ENCODE measurements around the gene THEMIS.

The THEMIS gene

GRCh38 chr6:127914240-127914639 is 13.4 kb upstream of the THEMIS start:
- Histone ChIP-seq H3K4me2 (ENCODE audit: low read length) (no peak overlapping the region), H3K56ac (ENCODE audit: low read length) (no peak overlapping the region), H3K18ac (ENCODE audit: low read length) (no peak overlapping the region), H4K8ac (ENCODE audit: low read depth, low read length) (no peak overlapping the region), H3K23ac (ENCODE audit: low read length) (no peak overlapping the region), H2BK5ac (ENCODE audit: low read length) (no peak overlapping the region), H2BK15ac (replicated peaks; ENCODE audit: low read depth) (no peak overlapping the region), H3K36me3 (ENCODE audit: control insufficient read depth, insufficient read depth, low read length) (no peaks in the 10 kb centered on the region), H3K27me3 (ENCODE audit: insufficient read depth, low read length, poor library complexity) (no peaks in the 10 kb centered on the region), H2AK5ac (ENCODE audit: low read length) (no peak overlapping the region), H3K4me3 (ENCODE audit: low read length) (no peak overlapping the region), H3K4ac (ENCODE audit: low read depth, low read length) (no peak overlapping the region), H2BK120ac (ENCODE audit: low read depth, low read length) (no peak overlapping the region), H4K5ac (ENCODE audit: low read length) (no peak overlapping the region), H3K4me1 (ENCODE audit: control insufficient read depth, low read depth, low read length) (no peaks in the 10 kb centered on the region), H3K9ac (ENCODE audit: low read length) (no peak overlapping the region), H3K27ac (ENCODE audit: low read depth, low read length) (no peak overlapping the region), H3K79me1 (ENCODE audit: low read length) (no peaks in the 10 kb centered on the region), H3K79me2 (ENCODE audit: control insufficient read depth, insufficient read depth, low read length) (no peaks in the 10 kb centered on the region)
- no CpG with 5 or more reads among the region's 3 CpGs for WGBS (ENCODE audit: extremely low coverage, insufficient coverage, low lambda C conversion rate)
- DNase-seq, result no peak

GRCh38 chr6:127912914-127913313 is 12.1 kb upstream of the THEMIS start:
- no CpG with 5 or more reads among the region's 3 CpGs for WGBS (ENCODE audit: extremely low coverage, insufficient coverage, low lambda C conversion rate)
- no peak overlapping the region for H3K18ac ChIP-seq (ENCODE audit: low read length)
- H3K79me1 ChIP-seq (ENCODE audit: low read length), result no peaks in the 10 kb centered on the region
- H2BK120ac ChIP-seq (ENCODE audit: low read depth, low read length), result no peak overlapping the region
- no peak overlapping the region for H4K8ac ChIP-seq (ENCODE audit: low read depth, low read length)
- no peaks in the 10 kb centered on the region for H3K36me3 ChIP-seq (ENCODE audit: control insufficient read depth, insufficient read depth, low read length)
- H3K56ac ChIP-seq (ENCODE audit: low read length), result no peak overlapping the region
- no peak overlapping the region for H2AK5ac ChIP-seq (ENCODE audit: low read length)
- H2BK5ac ChIP-seq (ENCODE audit: low read length), result no peak overlapping the region
- no peak overlapping the region for H3K27ac ChIP-seq (ENCODE audit: low read depth, low read length)
- H3K23ac ChIP-seq (ENCODE audit: low read length), result no peak overlapping the region
- H3K4me3 ChIP-seq (ENCODE audit: low read length), result no peak overlapping the region
- H3K4me1 ChIP-seq (ENCODE audit: control insufficient read depth, low read depth, low read length), result no peaks in the 10 kb centered on the region
- DNase-seq, result no peak
- no peak overlapping the region for H2BK15ac ChIP-seq (replicated peaks; ENCODE audit: low read depth)
- no peak overlapping the region for H3K4ac ChIP-seq (ENCODE audit: low read depth, low read length)
- no peak overlapping the region for H3K4me2 ChIP-seq (ENCODE audit: low read length)
- no peaks in the 10 kb centered on the region for H3K79me2 ChIP-seq (ENCODE audit: control insufficient read depth, insufficient read depth, low read length)
- no peak overlapping the region for H4K5ac ChIP-seq (ENCODE audit: low read length)
- H3K9ac ChIP-seq (ENCODE audit: low read length), result no peak overlapping the region
- H3K27me3 ChIP-seq (ENCODE audit: insufficient read depth, low read length, poor library complexity), result no peaks in the 10 kb centered on the region

- Histone ChIP-seq H3K23ac (ENCODE audit: low read length) (peak overlapping the region; percentile 12), H3K36me3 (ENCODE audit: control insufficient read depth, insufficient read depth, low read length) (no peaks in the 10 kb centered on the region), H2BK15ac (replicated peaks; ENCODE audit: low read depth) (no peak overlapping the region), H3K27me3 (ENCODE audit: insufficient read depth, low read length, poor library complexity) (no peaks in the 10 kb centered on the region), H4K8ac (ENCODE audit: low read depth, low read length) (no peak overlapping the region), H3K4me1 (ENCODE audit: control insufficient read depth, low read depth, low read length) (no peaks in the 10 kb centered on the region), H3K4ac (ENCODE audit: low read depth, low read length) (no peak overlapping the region), H3K9ac (ENCODE audit: low read length) (no peak overlapping the region), H3K79me1 (ENCODE audit: low read length) (no peaks in the 10 kb centered on the region), H3K79me2 (ENCODE audit: control insufficient read depth, insufficient read depth, low read length) (no peaks in the 10 kb centered on the region), H3K4me3 (ENCODE audit: low read length) (no peak overlapping the region), H3K4me2 (ENCODE audit: low read length) (no peak overlapping the region), H3K56ac (ENCODE audit: low read length) (no peak overlapping the region), H3K27ac (ENCODE audit: low read depth, low read length) (no peak overlapping the region), H3K18ac (ENCODE audit: low read length) (no peak overlapping the region), H2AK5ac (ENCODE audit: low read length) (no peak overlapping the region), H2BK5ac (ENCODE audit: low read length) (no peak overlapping the region), H4K5ac (ENCODE audit: low read length) (no peak overlapping the region), H2BK120ac (ENCODE audit: low read depth, low read length) (no peak overlapping the region)
- DNase-seq, result no peak
- WGBS (ENCODE audit: extremely low coverage, insufficient coverage, low lambda C conversion rate), result no CpG with 5 or more reads among the region's 7 CpGs
Measured at GRCh38 chr6:127907960-127908640, 7.2 kb upstream of the THEMIS start.

GRCh38 chr6:127904160-127904559 is 3.3 kb upstream of the THEMIS start:
- H3K18ac ChIP-seq (ENCODE audit: low read length), result no peak overlapping the region
- H2BK15ac ChIP-seq (replicated peaks; ENCODE audit: low read depth), result no peak overlapping the region
- H2BK5ac ChIP-seq (ENCODE audit: low read length), result no peak overlapping the region
- H3K4me2 ChIP-seq (ENCODE audit: low read length), result no peak overlapping the region
- H3K27me3 ChIP-seq (ENCODE audit: insufficient read depth, low read length, poor library complexity), result no peaks in the 10 kb centered on the region
- no peak overlapping the region for H4K5ac ChIP-seq (ENCODE audit: low read length)
- peaks cover 1% of the 10 kb centered on the region for H3K4me1 ChIP-seq (ENCODE audit: control insufficient read depth, low read depth, low read length)
- no peak overlapping the region for H3K4ac ChIP-seq (ENCODE audit: low read depth, low read length)
- H3K79me1 ChIP-seq (ENCODE audit: low read length), result no peaks in the 10 kb centered on the region
- no peak for DNase-seq
- H2BK120ac ChIP-seq (ENCODE audit: low read depth, low read length), result no peak overlapping the region
- H3K4me3 ChIP-seq (ENCODE audit: low read length), result no peak overlapping the region
- H3K36me3 ChIP-seq (ENCODE audit: control insufficient read depth, insufficient read depth, low read length), result no peaks in the 10 kb centered on the region
- H2AK5ac ChIP-seq (ENCODE audit: low read length), result no peak overlapping the region
- H3K9ac ChIP-seq (ENCODE audit: low read length), result no peak overlapping the region
- H3K79me2 ChIP-seq (ENCODE audit: control insufficient read depth, insufficient read depth, low read length), result no peaks in the 10 kb centered on the region
- H4K8ac ChIP-seq (ENCODE audit: low read depth, low read length), result no peak overlapping the region
- no peak overlapping the region for H3K56ac ChIP-seq (ENCODE audit: low read length)
- H3K27ac ChIP-seq (ENCODE audit: low read depth, low read length), result no peak overlapping the region
- H3K23ac ChIP-seq (ENCODE audit: low read length), result no peak overlapping the region

GRCh38 chr6:127902933-127903332 is 2.1 kb upstream of the THEMIS start:
- no peak overlapping the region for H3K9ac ChIP-seq (ENCODE audit: low read length)
- H3K18ac ChIP-seq (ENCODE audit: low read length), result no peak overlapping the region
- H3K23ac ChIP-seq (ENCODE audit: low read length), result no peak overlapping the region
- H3K27ac ChIP-seq (ENCODE audit: low read depth, low read length), result no peak overlapping the region
- no peak overlapping the region for H2BK120ac ChIP-seq (ENCODE audit: low read depth, low read length)
- no peak overlapping the region for H2BK15ac ChIP-seq (replicated peaks; ENCODE audit: low read depth)
- H4K8ac ChIP-seq (ENCODE audit: low read depth, low read length), result no peak overlapping the region
- no peak overlapping the region for H2BK5ac ChIP-seq (ENCODE audit: low read length)
- no peak overlapping the region for H2AK5ac ChIP-seq (ENCODE audit: low read length)
- H3K56ac ChIP-seq (ENCODE audit: low read length), result no peak overlapping the region
- DNase-seq, result peak; percentile 20
- no peaks in the 10 kb centered on the region for H3K79me2 ChIP-seq (ENCODE audit: control insufficient read depth, insufficient read depth, low read length)
- H3K4me3 ChIP-seq (ENCODE audit: low read length), result no peak overlapping the region
- H3K4me1 ChIP-seq (ENCODE audit: control insufficient read depth, low read depth, low read length), result peaks cover 1% of the 10 kb centered on the region
- no peak overlapping the region for H3K4ac ChIP-seq (ENCODE audit: low read depth, low read length)
- H3K27me3 ChIP-seq (ENCODE audit: insufficient read depth, low read length, poor library complexity), result no peaks in the 10 kb centered on the region
- H3K4me2 ChIP-seq (ENCODE audit: low read length), result no peak overlapping the region
- no peaks in the 10 kb centered on the region for H3K79me1 ChIP-seq (ENCODE audit: low read length)
- H4K5ac ChIP-seq (ENCODE audit: low read length), result no peak overlapping the region
- H3K36me3 ChIP-seq (ENCODE audit: control insufficient read depth, insufficient read depth, low read length), result no peaks in the 10 kb centered on the region
- 100% methylated on average over 1 of the region's 8 CpGs for WGBS (ENCODE audit: extremely low coverage, insufficient coverage, low lambda C conversion rate)

- Histone ChIP-seq H4K5ac (ENCODE audit: low read length) (no peak overlapping the region), H3K4me3 (ENCODE audit: low read length) (no peak overlapping the region), H3K27ac (ENCODE audit: low read depth, low read length) (no peak overlapping the region), H3K27me3 (ENCODE audit: insufficient read depth, low read length, poor library complexity) (no peaks in the 10 kb centered on the region), H2BK120ac (ENCODE audit: low read depth, low read length) (no peak overlapping the region), H3K18ac (ENCODE audit: low read length) (no peak overlapping the region), H3K9ac (ENCODE audit: low read length) (no peak overlapping the region), H2AK5ac (ENCODE audit: low read length) (no peak overlapping the region), H2BK15ac (replicated peaks; ENCODE audit: low read depth) (no peak overlapping the region), H3K4ac (ENCODE audit: low read depth, low read length) (no peak overlapping the region), H4K8ac (ENCODE audit: low read depth, low read length) (no peak overlapping the region), H3K4me1 (ENCODE audit: control insufficient read depth, low read depth, low read length) (peaks cover 1% of the 10 kb centered on the region), H3K56ac (ENCODE audit: low read length) (no peak overlapping the region), H3K36me3 (ENCODE audit: control insufficient read depth, insufficient read depth, low read length) (no peaks in the 10 kb centered on the region), H3K79me1 (ENCODE audit: low read length) (no peaks in the 10 kb centered on the region), H3K4me2 (ENCODE audit: low read length) (no peak overlapping the region), H3K23ac (ENCODE audit: low read length) (no peak overlapping the region), H3K79me2 (ENCODE audit: control insufficient read depth, insufficient read depth, low read length) (no peaks in the 10 kb centered on the region), H2BK5ac (ENCODE audit: low read length) (no peak overlapping the region)
- DNase-seq, result no peak
- WGBS (ENCODE audit: extremely low coverage, insufficient coverage, low lambda C conversion rate), result no CpG with 5 or more reads among the region's 2 CpGs
Measured at GRCh38 chr6:127897484-127897883, 3.4 kb downstream of the THEMIS start.

All from mesendoderm (in vitro differentiated cells).